Subcutaneous adipose tissue (tissue), 4 donors: Measurements from ENCODE around the gene TNN. TPM values are rescaled to one million over a fixed set of nuclear protein-coding genes. Genes with fewer than 3 reads are reported as not detected.

ENCODE experiments used
- total RNA-seq, 4 donors: library from RNA; depleted of rRNA; stranded (reverse); fragments of >200 nt; gene quantifications; one replicate each; pipeline ENCODE4 v1.1.0, GENCODE V29; 2016
- TF ChIP-seq, protein P1 (sequence below): fragments of 450-650 bp; IDR thresholded peaks from one replicate; pipeline ENCODE4 v1.5.1; 2016; ENCODE audit warnings: low read depth, mild to moderate bottlenecking, control low read depth, antibody characterized with exemption, moderate library complexity

The TNN gene
- total RNA-seq, 4 donors from 2014 or later: 0.51 to 18.3 (median 0.85) TPM

- TF ChIP-seq, protein P1, sequence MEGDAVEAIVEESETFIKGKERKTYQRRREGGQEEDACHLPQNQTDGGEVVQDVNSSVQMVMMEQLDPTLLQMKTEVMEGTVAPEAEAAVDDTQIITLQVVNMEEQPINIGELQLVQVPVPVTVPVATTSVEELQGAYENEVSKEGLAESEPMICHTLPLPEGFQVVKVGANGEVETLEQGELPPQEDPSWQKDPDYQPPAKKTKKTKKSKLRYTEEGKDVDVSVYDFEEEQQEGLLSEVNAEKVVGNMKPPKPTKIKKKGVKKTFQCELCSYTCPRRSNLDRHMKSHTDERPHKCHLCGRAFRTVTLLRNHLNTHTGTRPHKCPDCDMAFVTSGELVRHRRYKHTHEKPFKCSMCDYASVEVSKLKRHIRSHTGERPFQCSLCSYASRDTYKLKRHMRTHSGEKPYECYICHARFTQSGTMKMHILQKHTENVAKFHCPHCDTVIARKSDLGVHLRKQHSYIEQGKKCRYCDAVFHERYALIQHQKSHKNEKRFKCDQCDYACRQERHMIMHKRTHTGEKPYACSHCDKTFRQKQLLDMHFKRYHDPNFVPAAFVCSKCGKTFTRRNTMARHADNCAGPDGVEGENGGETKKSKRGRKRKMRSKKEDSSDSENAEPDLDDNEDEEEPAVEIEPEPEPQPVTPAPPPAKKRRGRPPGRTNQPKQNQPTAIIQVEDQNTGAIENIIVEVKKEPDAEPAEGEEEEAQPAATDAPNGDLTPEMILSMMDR: no peak
Measured at GRCh38 chr1:175036476-175036875, 31.2 kb upstream of the TNN start.

GRCh38 chr1:175037416-175037815 lies 30.2 kb upstream of the TNN start:
- TF ChIP-seq, protein P1: no peak

DNA sequence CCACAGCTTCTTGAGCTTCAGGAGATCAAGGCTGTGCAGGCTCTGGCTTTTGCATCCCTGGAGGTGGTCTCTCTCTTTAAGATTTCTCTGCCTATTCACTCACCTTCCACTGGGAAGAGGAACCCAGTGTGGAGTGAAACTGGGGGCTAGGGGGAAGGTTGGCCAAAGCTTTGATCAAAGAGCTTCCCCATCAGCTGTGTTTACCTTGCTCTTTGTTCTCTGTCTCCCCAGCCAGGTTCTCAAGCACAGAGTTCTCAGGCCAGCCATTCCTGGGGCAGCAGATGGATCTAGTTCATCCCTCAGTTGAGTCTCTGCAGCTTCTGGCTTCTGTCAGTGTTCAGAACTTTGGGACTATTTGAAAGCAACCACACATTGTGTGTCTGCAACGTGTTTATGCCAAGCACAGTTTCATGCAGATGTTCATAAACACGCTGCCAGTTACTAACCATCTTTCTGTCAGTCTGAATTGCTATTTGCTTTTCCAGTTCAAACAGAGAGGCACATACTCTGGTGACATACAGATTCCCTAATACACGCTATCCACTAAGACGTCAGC lies 27.2 kb upstream of the TNN start:
- TF ChIP-seq, protein P1: no peak

GRCh38 chr1:175042650-175043049 lies 25.0 kb upstream of the TNN start:
- TF ChIP-seq, protein P1: no peak

GRCh38 chr1:175043824-175044223 lies 23.8 kb upstream of the TNN start:
- TF ChIP-seq, protein P1: no peak

- TF ChIP-seq, protein P1: no peak
Measured at GRCh38 chr1:175045097-175045496, 22.5 kb upstream of the TNN start.

GRCh38 chr1:175045519-175045918 lies 22.1 kb upstream of the TNN start:
- TF ChIP-seq, protein P1: no peak
